Loucy (cell line): ENCODE data around the gene DISC1.

ENCODE experiments used
- CTCF ChIP-seq: fragments of 200-600 bp; sonication (generic); conservative IDR thresholded peaks from 2 replicates; pipeline ENCODE4 v1.5.1; 2014; ENCODE audit warnings: mild to moderate bottlenecking, antibody characterized with exemption, low read length
- EZH2phosphoT487 ChIP-seq: fragments of 200-600 bp; IDR thresholded peaks from 2 replicates; pipeline ENCODE4 v1.6.1; 2018; ENCODE audit warnings: antibody characterized with exemption, mild to moderate bottlenecking, moderate library complexity, borderline replicate concordance

GRCh38 chr1:231924180-231924579, 297.6 kb downstream of the DISC1 start:
- no peak for TF ChIP-seq CTCF
- TF ChIP-seq EZH2phosphoT487: no peak
